ENCODE data around the gene MACROH2A2.
"Not testable (repeated sequence)": the region's sequence is repeated elsewhere in the genome, so short reads cannot be mapped to it uniquely, and the experiment has no call there.

The MACROH2A2 gene

GRCh38 chr10:70090951-70091350, 38.3 kb downstream of the MACROH2A2 start:
- Histone ChIP-seq H3K4me2 (ENCODE audit: low read length) (no peak overlapping the region), H3K27me3 (ENCODE audit: control insufficient read depth, insufficient read depth, low read length) (no peaks in the 10 kb centered on the region), H3K9me3 (replicated peaks; ENCODE audit: low read length) (no peaks in the 10 kb centered on the region), H3K4me1 (ENCODE audit: control insufficient read depth, insufficient read depth, low read length) (no peaks in the 10 kb centered on the region), H3K36me3 (ENCODE audit: insufficient read depth, low read length) (peaks cover 9% of the 10 kb centered on the region), H3K4me3 (ENCODE audit: low read length) (no peak overlapping the region), H3K9ac (ENCODE audit: low read depth, low read length) (no peak overlapping the region)

DNA sequence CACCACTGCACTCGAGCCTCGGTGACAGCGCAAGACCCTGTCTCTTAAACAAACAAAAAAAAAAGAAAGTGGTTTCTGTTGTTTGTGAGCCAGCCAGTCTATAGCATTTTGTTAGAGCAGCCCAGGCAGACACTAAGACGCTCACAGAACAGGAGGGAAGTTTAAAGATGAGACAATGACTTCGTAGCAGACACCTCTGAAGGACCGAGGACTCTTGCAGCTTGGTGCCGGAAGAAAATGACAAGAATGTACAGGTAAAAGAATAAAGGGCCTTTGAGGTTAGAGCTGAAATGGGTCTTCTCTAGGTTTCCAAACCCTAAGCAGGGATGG, 39.7 kb downstream of the MACROH2A2 start:
- Histone ChIP-seq H3K4me1 (ENCODE audit: control insufficient read depth, insufficient read depth, low read length) (no peaks in the 10 kb centered on the region), H3K4me3 (ENCODE audit: low read length) (no peak overlapping the region), H3K9ac (ENCODE audit: low read depth, low read length) (no peak overlapping the region), H3K36me3 (ENCODE audit: insufficient read depth, low read length) (peaks cover 9% of the 10 kb centered on the region), H3K4me2 (ENCODE audit: low read length) (no peak overlapping the region), H3K27me3 (ENCODE audit: control insufficient read depth, insufficient read depth, low read length) (no peaks in the 10 kb centered on the region), H3K9me3 (replicated peaks; ENCODE audit: low read length) (no peaks in the 10 kb centered on the region)

- Histone ChIP-seq H3K36me3 (ENCODE audit: insufficient read depth, low read length) (peaks cover 11% of the 10 kb centered on the region), H3K4me2 (ENCODE audit: low read length) (no peak overlapping the region), H3K9ac (ENCODE audit: low read depth, low read length) (no peak overlapping the region), H3K4me1 (ENCODE audit: control insufficient read depth, insufficient read depth, low read length) (no peaks in the 10 kb centered on the region), H3K4me3 (ENCODE audit: low read length) (no peak overlapping the region), H3K9me3 (replicated peaks; ENCODE audit: low read length) (no peaks in the 10 kb centered on the region), H3K27me3 (ENCODE audit: control insufficient read depth, insufficient read depth, low read length) (no peaks in the 10 kb centered on the region)
Measured at GRCh38 chr10:70093335-70093944, 40.8 kb downstream of the MACROH2A2 start.

DNA sequence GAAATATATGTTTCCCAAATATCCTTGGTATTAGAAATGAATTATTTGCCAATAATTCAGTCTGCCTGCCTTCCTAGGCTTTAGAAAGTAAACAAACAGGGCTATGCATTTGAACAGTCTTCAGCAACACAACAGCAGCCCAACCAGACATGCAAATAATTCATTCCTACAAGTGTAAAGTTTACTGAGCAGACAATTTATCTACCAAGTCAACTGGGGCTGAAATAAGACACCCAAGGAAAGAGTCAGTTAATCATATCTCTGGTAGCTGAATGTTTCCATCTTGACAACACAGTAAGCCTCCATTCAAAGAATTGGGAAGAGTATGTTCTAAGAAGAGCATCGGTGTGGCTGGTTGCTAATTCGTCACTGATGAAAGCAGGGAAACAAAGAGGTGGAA, 41.6 kb downstream of the MACROH2A2 start:
- H3K9me3 ChIP-seq (replicated peaks; ENCODE audit: low read length): no peaks in the 10 kb centered on the region
- H3K36me3 ChIP-seq (ENCODE audit: insufficient read depth, low read length): peaks cover 11% of the 10 kb centered on the region
- no peaks in the 10 kb centered on the region for H3K4me1 ChIP-seq (ENCODE audit: control insufficient read depth, insufficient read depth, low read length)
- no peak overlapping the region for H3K9ac ChIP-seq (ENCODE audit: low read depth, low read length)
- no peaks in the 10 kb centered on the region for H3K27me3 ChIP-seq (ENCODE audit: control insufficient read depth, insufficient read depth, low read length)
- no peak overlapping the region for H3K4me2 ChIP-seq (ENCODE audit: low read length)
- H3K4me3 ChIP-seq (ENCODE audit: low read length): no peak overlapping the region

DNA sequence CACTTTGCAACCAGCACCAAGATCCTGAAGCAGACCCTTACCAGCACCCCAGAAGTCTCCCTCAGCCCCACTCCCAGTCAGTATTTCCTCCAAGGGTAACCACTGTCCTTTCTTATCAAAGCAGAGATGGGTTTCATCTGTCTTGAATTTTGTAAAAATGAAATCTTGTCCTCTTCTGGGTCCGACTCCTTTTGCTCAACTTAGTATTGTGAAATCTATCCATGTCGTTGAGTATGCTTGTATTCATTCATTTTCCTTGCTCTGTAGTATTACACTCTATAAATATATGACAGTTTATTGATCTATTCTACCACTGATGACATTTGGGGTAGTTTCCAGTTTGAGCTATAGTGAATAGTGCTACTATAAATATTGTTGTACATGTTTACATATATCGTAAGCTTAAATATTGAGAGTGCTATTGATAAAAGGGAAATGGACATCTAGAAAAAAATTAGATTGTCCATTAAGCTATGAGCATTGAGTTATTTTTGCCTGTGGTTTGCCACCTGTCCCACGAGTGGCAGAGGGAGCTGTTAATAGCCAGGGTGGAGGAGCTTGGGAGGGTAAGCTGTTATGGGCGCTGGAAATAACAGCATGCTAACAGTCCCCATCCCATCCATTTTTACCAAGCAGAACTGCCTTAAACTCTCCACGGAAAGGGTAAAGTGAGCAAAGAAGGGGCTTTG, 43.5 kb downstream of the MACROH2A2 start:
- Histone ChIP-seq H3K36me3 (ENCODE audit: insufficient read depth, low read length) (peaks cover 11% of the 10 kb centered on the region), H3K9ac (ENCODE audit: low read depth, low read length) (no peak overlapping the region), H3K27me3 (ENCODE audit: control insufficient read depth, insufficient read depth, low read length) (no peaks in the 10 kb centered on the region), H3K9me3 (replicated peaks; ENCODE audit: low read length) (no peaks in the 10 kb centered on the region), H3K4me1 (ENCODE audit: control insufficient read depth, insufficient read depth, low read length) (no peaks in the 10 kb centered on the region), H3K4me2 (ENCODE audit: low read length) (no peak overlapping the region), H3K4me3 (ENCODE audit: low read length) (no peak overlapping the region)

- Histone ChIP-seq H3K4me3 (ENCODE audit: low read length) (no peak overlapping the region), H3K36me3 (ENCODE audit: insufficient read depth, low read length) (peaks cover 8% of the 10 kb centered on the region), H3K4me2 (ENCODE audit: low read length) (no peak overlapping the region), H3K9ac (ENCODE audit: low read depth, low read length) (no peak overlapping the region), H3K27me3 (ENCODE audit: control insufficient read depth, insufficient read depth, low read length) (no peaks in the 10 kb centered on the region), H3K4me1 (ENCODE audit: control insufficient read depth, insufficient read depth, low read length) (no peaks in the 10 kb centered on the region), H3K9me3 (replicated peaks; ENCODE audit: low read length) (no peaks in the 10 kb centered on the region)
Measured at GRCh38 chr10:70096705-70097420, 44.2 kb downstream of the MACROH2A2 start.

DNA sequence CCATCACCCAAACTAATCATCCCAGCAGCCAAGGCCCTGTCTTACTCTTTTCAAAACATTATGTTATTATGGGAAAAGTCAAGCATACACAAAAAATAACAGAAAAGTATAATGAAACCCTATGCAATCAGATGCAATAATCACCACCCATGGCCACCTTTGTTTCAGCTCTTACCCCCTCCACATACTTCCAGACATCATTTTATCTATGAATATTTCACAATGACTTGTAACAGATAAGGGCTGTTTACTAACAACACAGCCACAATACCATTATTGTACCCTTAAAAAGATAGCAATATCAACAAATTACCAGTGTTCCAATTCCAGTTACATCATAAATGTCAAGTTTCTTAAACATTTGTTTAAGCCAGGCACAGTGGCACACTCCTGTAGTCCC, 44.8 kb downstream of the MACROH2A2 start:
- H3K36me3 ChIP-seq (ENCODE audit: insufficient read depth, low read length): peaks cover 5% of the 10 kb centered on the region
- no peak overlapping the region for H3K4me3 ChIP-seq (ENCODE audit: low read length)
- H3K9me3 ChIP-seq (replicated peaks; ENCODE audit: low read length): no peaks in the 10 kb centered on the region
- no peaks in the 10 kb centered on the region for H3K27me3 ChIP-seq (ENCODE audit: control insufficient read depth, insufficient read depth, low read length)
- H3K4me2 ChIP-seq (ENCODE audit: low read length): no peak overlapping the region
- H3K4me1 ChIP-seq (ENCODE audit: control insufficient read depth, insufficient read depth, low read length): no peaks in the 10 kb centered on the region
- no peak overlapping the region for H3K9ac ChIP-seq (ENCODE audit: low read depth, low read length)

- H3K9ac ChIP-seq (ENCODE audit: low read depth, low read length): no peak overlapping the region
- H3K27me3 ChIP-seq (ENCODE audit: control insufficient read depth, insufficient read depth, low read length): no peaks in the 10 kb centered on the region
- H3K4me1 ChIP-seq (ENCODE audit: control insufficient read depth, insufficient read depth, low read length): no peaks in the 10 kb centered on the region
- no peak overlapping the region for H3K4me2 ChIP-seq (ENCODE audit: low read length)
- H3K9me3 ChIP-seq (replicated peaks; ENCODE audit: low read length): no peaks in the 10 kb centered on the region
- peaks cover 5% of the 10 kb centered on the region for H3K36me3 ChIP-seq (ENCODE audit: insufficient read depth, low read length)
- no peak overlapping the region for H3K4me3 ChIP-seq (ENCODE audit: low read length)
Measured at GRCh38 chr10:70098271-70098670, 45.6 kb downstream of the MACROH2A2 start.

DNA sequence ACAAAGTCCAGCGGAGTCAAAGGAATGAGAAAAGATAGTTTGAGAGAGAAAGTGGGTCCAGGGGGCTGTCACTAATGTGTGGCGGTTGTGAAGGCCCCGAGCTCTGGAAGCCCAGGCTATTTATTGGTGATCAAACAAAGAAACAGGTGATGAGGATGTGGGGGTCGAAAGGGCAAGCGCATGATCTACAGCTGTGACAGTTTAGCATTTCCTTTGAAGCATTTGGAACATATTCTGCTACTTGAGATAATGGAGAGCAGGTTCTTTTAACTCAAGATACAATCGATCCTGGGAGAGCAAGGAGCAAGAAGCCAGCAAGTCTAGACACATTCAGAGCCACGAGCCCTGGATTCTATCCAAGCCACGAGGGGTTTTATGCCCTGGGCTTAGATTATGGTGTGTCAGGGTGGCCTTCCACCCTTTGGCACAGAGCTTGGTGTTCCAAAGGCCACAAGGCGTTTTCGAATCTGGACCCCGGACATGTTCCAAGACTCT, 48.5 kb downstream of the MACROH2A2 start:
- H3K9me3 ChIP-seq (replicated peaks; ENCODE audit: low read length); H3K9ac ChIP-seq (ENCODE audit: low read depth, low read length); H3K27me3 ChIP-seq (ENCODE audit: control insufficient read depth, insufficient read depth, low read length); H3K4me2 ChIP-seq (ENCODE audit: low read length); H3K36me3 ChIP-seq (ENCODE audit: insufficient read depth, low read length); H3K4me1 ChIP-seq (ENCODE audit: control insufficient read depth, insufficient read depth, low read length); H3K4me3 ChIP-seq (ENCODE audit: low read length): not testable (repeated sequence)

- no peak overlapping the region for H3K9ac ChIP-seq (ENCODE audit: low read depth, low read length)
- no peaks in the 10 kb centered on the region for H3K4me1 ChIP-seq (ENCODE audit: control insufficient read depth, insufficient read depth, low read length)
- H3K4me2 ChIP-seq (ENCODE audit: low read length): no peak overlapping the region
- no peaks in the 10 kb centered on the region for H3K27me3 ChIP-seq (ENCODE audit: control insufficient read depth, insufficient read depth, low read length)
- no peak overlapping the region for H3K4me3 ChIP-seq (ENCODE audit: low read length)
- peaks cover 2% of the 10 kb centered on the region for H3K36me3 ChIP-seq (ENCODE audit: insufficient read depth, low read length)
- no peaks in the 10 kb centered on the region for H3K9me3 ChIP-seq (replicated peaks; ENCODE audit: low read length)
Measured at GRCh38 chr10:70101668-70102067, 49.0 kb downstream of the MACROH2A2 start.

DNA sequence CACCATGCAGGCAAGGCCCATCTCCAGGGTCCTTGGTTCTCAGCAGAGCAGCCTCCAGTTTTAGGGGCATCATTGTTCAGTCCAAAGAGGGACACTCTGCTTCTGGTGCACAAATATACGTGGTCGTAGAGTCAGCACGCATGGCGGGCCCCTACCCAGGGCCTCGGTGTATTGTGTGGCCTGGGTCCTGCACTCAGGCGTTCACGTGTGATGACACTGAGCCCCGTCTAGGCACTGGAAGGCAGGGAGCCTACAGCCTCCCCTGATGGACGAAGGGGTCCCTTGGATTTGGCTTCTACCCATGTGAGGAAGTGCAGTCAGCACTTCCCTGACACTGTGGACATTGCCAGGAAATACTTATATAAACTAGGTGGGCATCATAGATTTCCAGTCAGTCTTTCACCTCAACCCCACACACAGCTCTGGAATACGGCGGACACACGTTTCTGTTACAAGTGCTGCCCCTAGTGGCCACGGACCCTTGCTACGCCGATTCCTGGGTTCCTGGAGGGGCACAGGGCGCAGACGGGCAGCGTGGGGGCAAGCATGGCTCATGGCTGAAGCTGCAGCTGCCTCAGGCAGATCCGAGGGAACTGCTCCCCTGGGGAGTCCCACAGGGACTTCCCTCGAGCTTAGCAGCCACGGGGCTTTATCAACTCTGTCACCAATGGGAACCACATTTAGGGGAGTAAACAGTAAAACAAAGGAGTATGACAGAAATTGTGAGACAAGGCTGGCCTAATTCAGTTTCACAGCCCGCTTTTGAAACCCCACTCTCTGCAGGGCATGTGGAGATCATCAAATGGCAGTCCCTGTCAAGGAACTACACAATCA, 54.5 kb downstream of the MACROH2A2 start:
- Histone ChIP-seq H3K4me3 (ENCODE audit: low read length) (no peak overlapping the region), H3K9ac (ENCODE audit: low read depth, low read length) (no peak overlapping the region), H3K9me3 (replicated peaks; ENCODE audit: low read length) (no peaks in the 10 kb centered on the region), H3K27me3 (ENCODE audit: control insufficient read depth, insufficient read depth, low read length) (no peaks in the 10 kb centered on the region), H3K4me2 (ENCODE audit: low read length) (no peak overlapping the region), H3K4me1 (ENCODE audit: control insufficient read depth, insufficient read depth, low read length) (no peaks in the 10 kb centered on the region), H3K36me3 (ENCODE audit: insufficient read depth, low read length) (peaks cover 14% of the 10 kb centered on the region)

Data from skeletal muscle satellite cell (primary cell).